ENCODE data around the gene GPR150. TPM values are rescaled to one million over a fixed set of nuclear protein-coding genes. Genes with fewer than 3 reads are reported as not detected.

The GPR150 gene
- total RNA-seq (2014; rRNA removed; shearing (Covaris generic)), result not detected in 2 replicates

DNA sequence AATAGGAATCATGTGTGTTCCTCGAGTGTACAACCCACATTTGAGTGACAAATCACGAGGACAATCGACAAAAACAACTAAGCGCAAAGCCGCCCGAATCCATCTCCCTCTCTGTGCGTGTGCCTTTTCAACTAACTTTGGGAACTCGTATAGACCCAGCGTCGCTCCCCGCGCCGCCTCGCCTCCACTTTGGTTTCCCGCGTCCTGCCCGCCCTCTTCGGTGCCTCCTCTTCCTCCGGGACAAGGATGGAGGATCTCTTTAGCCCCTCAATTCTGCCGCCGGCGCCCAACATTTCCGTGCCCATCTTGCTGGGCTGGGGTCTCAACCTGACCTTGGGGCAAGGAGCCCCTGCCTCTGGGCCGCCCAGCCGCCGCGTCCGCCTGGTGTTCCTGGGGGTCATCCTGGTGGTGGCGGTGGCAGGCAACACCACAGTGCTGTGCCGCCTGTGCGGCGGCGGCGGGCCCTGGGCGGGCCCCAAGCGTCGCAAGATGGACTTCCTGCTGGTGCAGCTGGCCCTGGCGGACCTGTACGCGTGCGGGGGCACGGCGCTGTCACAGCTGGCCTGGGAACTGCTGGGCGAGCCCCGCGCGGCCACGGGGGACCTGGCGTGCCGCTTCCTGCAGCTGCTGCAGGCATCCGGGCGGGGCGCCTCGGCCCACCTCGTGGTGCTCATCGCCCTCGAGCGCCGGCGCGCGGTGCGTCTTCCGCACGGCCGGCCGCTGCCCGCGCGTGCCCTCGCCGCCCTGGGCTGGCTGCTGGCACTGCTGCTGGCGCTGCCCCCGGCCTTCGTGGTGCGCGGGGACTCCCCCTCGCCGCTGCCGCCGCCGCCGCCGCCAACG lies at the start of gene GPR150:
Gene GPR150 (plus strand): TSS at position 58 of the 840 bp plus-strand sequence. CDS start 189 bp downstream, at position 247.
- no peak for DNase-seq (ENCODE audit: low spot score)

DNA sequence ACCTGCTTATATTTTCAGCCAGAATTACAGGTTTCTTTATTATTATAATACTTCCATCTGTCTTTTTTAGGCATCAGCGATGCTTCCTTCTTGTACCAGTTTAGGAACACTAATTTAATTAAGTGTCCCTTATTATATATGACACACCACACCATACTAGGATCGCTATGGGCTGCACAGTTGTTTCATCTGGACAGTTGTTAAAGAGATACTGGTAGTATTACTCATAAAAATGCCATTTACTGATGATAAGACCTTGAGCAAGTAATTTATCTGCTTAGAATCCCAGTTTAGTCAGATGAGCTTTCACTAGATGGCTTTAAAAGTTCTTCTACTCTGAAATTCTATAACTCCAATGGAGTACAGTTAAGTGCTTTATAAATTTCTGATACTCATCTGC lies 47.9 kb upstream of the GPR150 start:
- no peak for DNase-seq (ENCODE audit: low spot score)

DNA sequence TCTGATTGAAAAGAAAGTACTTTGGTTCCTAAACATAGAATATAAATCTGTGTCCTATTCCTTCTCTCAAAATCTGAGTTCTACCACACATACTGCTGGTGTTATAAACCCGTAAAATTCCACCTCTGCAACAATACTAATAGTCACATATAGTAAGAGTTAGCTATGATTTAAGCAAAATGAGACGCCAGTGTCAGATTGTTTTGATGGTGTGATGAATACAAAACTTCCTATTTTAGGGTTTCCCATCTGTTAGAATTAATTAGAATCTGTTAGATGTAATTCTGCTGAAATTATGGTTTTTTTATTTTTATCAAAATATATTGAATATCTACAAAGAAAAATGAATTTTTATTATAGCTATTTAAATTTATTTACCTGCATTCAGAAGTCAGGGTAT lies 38.3 kb upstream of the GPR150 start:
- DNase-seq (ENCODE audit: low spot score), result no peak

DNA sequence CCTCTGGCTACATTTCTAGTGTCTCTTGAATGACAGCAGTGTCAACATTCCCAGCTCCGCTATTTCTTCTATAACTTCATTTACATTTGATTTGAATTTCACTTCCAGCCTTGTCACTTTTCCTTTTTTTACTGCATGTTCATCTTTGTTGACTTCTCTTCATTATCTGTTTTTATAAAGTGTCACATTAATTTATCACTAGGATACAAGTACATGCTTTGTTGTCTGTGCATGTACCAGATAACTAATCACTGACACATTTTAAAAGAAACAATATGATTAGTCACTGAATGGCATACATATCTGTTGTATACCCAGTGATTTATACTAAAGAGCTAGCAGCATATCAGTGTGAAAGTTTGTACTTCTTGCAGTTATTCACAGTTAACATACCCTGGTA lies 35.9 kb upstream of the GPR150 start:
- DNase-seq (ENCODE audit: low spot score), result no peak

DNA sequence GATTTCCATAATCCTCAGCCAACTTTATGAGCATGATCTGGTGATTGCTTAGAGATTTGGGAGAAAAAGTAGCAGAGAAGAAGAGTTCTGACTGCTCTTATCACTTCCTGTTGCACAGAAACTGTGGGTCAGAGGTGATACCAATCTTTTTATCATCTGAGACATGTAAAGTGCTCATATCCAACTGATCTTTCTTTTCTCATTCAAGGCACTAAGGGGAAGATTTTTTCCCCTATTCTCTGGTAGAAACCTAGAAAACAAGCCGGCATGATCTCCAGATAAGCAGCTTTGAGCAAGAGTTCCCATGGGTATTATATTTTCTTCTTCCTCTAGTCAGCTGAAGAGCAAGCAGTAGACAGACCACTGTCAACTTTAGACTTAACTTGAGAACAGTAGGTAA lies 29.0 kb upstream of the GPR150 start:
- DNase-seq (ENCODE audit: low spot score), result no peak

DNA sequence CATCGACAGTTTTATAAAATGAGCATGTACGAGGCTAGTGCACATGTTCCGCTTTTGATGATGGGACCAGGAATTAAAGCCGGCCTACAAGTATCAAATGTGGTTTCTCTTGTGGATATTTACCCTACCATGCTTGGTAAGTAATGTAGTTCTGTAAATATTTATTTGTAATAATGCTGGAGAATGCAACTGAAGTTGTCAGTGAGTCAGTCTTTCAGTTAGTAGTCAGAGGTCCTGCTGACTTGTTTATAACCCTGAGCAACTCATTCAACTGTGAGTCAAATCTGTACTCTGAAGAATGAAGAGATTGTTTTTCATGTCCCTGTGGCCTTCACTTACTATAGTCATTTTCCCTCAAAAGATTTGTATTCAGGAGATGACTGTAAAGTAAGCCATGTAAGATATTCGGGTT lies 28.4 kb upstream of the GPR150 start:
- DNase-seq (ENCODE audit: low spot score), result no peak

DNA sequence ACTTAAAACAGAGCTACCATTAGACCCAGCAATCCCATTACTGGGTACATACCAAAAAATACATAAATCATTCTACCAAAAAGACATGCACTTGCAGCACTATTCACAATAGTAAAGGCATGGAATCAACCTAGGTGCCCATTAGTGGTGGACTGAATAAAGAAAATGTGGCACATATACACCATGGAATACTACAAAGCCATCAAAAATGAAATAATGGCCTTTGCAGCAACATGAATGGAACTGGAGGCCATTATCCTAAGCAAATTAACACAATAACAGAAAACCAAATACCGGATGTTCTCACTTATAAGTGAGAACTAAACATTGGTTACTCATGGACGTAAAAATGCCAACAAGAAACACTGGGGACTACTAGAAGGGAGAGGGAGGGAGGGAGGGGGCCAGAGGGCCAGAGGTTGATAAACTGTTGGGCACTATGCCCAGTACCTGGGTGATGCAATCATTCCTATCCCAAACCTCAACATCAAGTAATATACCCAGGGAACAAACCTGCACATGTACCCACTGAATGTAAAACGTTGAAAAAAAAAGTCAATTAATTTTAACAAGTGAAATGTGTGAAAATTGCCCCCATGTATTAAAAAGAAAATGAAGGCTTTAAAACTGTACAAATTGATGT lies 24.5 kb upstream of the GPR150 start:
- no peak for DNase-seq (ENCODE audit: low spot score)

DNA sequence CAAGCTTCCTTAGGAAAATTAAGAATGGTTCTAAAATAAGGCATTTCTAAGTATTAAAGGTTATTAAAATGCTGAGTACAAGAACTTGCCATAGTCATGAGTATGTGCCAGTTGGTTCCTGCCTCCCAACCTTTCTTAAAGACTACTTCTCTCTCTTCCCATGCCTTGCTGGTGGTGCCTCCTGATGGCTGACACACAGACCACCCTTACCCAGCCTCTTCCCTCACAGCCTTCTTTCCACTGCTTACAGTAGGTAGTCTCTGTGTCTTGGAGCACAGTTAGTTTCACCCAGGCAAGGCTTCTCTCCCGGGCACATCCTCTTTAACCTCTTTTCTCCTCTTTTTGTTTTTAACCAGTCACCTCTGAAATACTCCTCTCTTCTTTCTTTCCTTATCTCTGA lies 20.6 kb upstream of the GPR150 start:
- no peak for DNase-seq (ENCODE audit: low spot score)

DNA sequence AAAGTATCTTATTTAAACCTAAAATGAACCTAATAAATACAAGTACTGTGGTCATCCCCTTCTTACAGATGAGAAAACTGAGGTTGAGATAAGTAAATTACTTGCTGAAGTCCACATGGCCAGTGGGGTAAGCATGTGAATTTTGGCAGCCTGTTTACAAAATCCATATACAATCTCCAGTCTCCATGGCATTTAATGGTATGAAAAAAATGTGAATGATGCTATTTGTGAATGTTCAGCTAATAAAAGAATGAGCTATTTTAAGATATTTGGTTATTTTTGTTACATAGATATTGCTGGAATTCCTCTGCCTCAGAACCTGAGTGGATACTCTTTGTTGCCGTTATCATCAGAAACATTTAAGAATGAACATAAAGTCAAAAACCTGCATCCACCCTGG lies 19.3 kb upstream of the GPR150 start:
- DNase-seq (ENCODE audit: low spot score), result no peak

DNA sequence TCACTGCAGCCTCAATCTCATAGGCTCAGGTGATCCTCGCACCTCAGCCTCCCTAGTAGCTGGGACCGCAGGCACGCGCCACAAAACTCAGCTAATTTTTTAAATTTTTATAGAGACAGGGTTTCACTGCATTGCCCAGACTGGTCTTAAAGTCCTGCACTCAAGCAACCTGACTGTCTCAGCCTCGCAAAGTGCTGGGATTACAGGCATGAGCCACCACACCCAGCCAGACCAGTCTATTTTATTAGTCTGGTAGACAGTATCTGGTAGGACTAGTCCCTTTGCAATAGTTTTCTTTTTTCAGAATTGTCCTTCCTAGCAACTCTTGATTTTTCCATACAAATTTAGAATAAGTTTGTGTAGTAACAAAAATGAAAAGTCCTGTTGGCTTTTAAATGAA lies 14.1 kb upstream of the GPR150 start:
- DNase-seq (ENCODE audit: low spot score), result no peak

DNA sequence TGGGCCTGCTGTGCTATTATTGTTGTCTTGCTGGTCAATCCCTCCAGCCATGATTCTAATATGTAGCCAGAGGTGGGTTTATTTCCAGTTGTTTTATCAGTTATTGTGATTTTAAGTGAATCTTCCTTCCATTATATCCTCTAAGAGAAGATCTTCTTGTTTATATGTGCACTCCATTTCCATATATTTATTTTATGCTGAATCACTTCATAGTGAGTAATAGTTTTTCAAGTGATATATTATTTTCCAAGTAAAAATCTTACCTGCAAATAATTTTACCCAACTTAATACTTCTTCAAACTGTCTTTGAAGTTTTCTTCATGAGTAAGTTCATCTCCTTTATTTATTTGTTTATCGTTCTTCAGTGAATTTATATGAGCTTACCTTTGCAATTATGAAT lies 13.5 kb upstream of the GPR150 start:
- no peak for DNase-seq (ENCODE audit: low spot score)

DNA sequence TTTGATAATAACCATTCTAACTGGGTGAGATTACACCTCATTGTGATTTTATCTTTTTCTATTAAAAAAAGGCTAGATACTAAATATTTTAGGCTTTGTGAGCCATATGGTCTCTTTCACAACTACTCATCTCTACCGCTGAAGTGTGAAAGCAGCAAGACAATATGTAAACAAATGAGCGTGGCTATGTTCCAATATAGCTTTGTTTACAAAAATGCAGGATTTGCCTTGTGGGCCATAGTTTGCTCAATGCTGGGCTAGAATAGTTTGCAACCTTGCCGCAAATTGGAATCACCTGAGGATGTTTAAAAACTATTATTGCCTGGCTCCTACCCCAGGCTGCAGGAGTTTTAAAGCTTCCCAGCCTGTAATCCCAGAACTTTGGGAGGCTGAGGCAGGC lies 10.2 kb upstream of the GPR150 start:
- DNase-seq (ENCODE audit: low spot score), result no peak

DNA sequence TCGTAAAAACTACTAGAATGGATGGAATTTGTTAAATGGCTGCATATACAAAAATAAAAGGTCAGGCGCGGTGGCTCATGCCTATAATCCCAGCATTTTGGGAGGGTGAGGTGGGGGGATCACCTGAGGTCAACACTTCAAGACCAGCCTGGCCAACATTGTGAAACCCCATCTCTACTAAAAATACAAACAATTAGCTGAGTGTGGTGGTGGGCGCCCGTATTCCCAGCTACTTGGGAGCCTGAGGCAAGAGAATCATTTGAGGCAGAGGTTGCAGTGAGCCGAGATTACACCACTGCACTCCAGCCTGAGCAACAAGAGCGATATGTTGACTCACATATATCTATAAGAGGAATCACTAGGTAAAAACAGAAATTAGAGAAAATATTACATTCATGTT lies 9.3 kb upstream of the GPR150 start:
- DNase-seq (ENCODE audit: low spot score), result no peak

DNA sequence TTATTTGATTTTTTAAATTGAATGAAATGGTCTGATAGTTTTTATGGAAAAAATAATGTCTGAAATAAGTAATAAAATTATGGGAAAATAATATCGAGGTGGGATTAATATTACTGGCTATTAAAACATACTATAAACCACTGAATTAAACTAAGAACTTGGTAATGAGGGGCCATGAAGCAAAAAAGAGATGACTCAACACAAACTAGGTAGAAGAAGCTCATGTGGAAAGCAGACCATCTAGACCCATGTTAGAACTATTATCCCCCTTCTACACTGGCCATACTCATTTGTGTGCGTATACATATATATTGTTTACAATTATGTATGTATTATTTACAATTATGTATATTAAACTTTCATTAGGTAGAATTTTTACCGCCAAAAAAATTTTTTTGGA lies 8.5 kb upstream of the GPR150 start:
- no peak for DNase-seq (ENCODE audit: low spot score)

DNA sequence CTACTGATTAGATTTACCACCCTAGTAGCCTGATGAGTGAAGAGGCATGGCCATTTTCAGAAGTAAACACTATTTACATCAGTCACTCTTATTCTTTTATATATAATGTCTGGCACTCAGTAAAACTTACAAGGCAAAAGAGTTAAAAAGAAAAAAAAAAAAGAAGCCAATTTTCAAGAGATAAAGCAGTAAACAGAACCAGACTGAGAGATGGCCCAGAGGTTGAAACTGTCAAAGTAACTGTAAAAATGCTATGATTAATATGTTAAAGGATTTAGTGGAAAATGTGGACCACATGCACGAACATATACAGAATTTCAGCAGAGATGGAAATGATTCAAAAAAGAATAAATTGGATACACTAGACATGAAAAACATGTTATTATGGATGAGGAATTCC lies 6.4 kb upstream of the GPR150 start:
- no peak for DNase-seq (ENCODE audit: low spot score)

DNA sequence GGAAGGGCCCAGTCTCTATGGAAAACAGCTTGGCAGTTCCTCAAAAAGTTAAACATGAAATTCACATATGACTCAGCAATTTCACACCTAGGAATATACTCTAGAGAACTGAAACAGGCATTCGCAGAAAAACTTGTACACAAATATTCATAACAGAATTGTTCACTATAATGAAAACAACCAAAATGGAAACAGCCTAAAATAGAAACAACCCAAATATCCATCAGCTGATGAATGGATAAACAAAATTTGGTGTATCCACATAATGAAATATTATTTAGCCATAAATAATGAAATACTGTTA lies 4.8 kb upstream of the GPR150 start:
- no peak for DNase-seq (ENCODE audit: low spot score)

DNA sequence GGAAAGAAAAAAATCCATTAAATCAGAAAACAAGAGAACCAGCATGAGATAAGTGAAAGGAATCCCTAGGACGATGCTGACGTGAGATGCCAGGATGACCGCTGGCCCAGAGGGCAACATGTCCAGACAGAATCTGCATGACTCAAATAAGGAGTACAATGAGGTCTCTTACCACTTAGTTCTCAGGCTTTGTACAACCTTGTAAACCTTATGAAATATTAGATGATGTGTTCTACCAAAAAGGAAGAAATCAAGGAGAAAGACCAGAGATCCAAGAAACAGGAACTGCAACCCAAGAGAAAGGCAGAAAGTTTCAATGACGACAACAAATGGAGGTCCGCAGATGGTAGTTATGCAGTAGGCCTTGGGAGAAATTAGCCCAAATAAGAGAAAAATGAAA lies 2.8 kb upstream of the GPR150 start:
- no peak for DNase-seq (ENCODE audit: low spot score)

DNA sequence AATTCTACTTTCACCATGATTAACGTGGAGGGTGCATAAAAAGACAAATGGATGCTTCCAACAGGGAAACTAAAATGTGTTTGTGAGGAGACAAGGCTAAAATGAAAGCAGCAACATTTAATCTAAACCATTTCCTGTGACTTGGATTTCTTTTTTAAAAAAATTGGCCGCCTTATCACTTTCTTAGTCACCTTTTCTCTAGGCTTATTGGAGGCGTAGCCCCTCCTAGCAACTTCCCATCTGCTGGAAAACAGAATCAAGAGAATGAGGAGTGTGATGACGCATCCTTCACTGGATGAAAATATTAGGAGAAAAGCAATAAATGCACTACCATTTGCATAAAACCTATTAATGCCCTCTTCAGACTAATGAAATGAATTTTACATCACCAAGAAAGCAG lies 791 bp upstream of the GPR150 start:
- DNase-seq (ENCODE audit: low spot score), result no peak

DNA sequence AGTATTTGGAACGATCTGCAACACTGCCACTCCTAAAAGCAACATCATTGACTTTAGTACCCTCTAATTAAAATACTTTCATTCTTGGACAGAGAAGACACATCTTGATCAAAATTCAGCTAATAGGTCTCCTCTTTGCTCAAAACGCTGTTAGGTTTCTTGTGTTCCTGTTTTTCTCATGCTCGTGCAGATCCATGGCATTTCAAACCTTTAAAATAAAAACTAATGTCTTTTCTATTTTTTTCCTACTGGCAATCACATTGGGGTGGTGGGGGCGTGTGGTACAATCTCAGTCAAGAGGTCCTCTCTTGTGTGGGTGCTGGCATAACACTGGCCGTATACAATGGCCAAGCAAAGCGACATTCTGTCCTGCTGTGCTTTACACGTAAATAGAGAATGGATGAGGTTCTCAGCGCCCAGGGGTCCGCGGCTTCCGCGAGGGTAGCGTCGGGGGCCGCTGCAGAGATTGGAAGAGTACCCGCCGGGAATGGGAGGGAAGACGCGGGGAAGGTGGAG lies 315 bp upstream of the GPR150 start:
- no peak for DNase-seq (ENCODE audit: low spot score)

DNA sequence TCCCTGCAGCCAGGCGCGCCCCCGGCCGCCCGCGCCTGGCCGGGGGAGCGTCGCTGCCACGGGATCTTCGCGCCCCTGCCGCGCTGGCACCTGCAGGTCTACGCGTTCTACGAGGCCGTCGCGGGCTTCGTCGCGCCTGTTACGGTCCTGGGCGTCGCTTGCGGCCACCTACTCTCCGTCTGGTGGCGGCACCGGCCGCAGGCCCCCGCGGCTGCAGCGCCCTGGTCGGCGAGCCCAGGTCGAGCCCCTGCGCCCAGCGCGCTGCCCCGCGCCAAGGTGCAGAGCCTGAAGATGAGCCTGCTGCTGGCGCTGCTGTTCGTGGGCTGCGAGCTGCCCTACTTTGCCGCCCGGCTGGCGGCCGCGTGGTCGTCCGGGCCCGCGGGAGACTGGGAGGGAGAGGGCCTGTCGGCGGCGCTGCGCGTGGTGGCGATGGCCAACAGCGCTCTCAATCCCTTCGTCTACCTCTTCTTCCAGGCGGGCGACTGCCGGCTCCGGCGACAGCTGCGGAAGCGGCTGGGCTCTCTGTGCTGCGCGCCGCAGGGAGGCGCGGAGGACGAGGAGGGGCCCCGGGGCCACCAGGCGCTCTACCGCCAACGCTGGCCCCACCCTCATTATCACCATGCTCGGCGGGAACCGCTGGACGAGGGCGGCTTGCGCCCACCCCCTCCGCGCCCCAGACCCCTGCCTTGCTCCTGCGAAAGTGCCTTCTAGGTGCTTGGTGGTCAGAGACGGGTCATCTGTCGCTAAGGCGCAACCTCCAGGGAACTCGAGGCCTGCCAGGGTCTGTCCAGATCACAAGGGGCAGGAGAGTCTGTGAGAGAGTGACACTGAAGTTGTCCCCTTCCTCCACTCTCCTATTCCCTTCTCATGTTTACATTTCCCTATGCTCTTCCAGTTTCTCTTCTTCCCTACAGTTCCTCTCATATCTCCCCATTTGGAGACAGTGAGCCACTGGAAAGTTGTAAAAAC lies 1.3 kb downstream of the GPR150 start:
- DNase-seq (ENCODE audit: low spot score), result no peak

DNA sequence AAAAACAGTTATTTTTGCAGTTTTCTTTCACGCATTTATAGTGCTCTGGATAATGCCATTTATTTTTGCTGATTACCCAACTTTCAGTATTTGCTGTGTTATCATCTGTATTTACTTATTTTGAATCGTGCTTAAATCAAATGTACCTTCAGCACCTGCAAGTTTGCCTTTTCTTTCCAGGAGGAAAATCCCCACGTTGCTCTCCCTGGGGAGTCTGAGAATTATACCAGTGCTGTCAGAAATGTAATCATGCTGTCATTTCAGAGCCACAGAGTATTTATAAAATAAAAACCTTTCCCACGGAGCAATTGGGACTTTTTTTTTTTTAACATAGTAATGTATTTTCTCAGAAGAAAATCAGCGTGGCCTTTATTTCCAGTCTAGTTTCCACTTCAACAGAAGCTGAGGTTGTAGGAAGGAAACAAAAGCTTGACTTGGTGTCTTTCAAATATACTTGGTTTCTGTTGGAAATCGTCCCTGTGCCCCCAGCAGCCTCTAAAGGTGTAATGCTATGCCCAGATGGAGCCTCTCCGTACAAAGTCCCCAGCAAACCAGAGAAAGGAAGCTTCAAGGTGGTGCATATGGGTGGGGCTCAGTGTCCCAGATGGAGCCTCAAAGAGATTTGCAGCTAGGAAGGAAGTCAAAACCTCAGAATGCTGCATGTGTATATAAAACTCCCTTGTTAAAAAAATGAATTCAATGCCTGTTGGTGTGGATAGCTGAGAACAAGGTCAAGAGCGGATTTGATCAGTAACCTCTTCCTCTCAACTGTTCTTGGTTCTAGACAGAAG lies 2.1 kb downstream of the GPR150 start:
- no peak for DNase-seq (ENCODE audit: low spot score)
